22Rv1 (cell line): ENCODE measurements around the gene CACNA2D2.

ENCODE experiments used
- H3K27ac ChIP-seq: fragments of 450-650 bp; 2 replicates; pipeline ENCODE4 v1.5.1; 2017
- ZFX ChIP-seq: fragments of 450-650 bp; IDR thresholded peaks from 2 replicates; pipeline ENCODE4 v1.6.1; 2017; ENCODE audit warnings: antibody characterized with exemption, borderline replicate concordance
- TF ChIP-seq, protein P1 (sequence below): fragments of 450-650 bp; IDR thresholded peaks from 2 replicates; pipeline ENCODE4 v1.5.1; 2017; ENCODE audit warnings: mild to moderate bottlenecking

CACNA2D2 gene

DNA sequence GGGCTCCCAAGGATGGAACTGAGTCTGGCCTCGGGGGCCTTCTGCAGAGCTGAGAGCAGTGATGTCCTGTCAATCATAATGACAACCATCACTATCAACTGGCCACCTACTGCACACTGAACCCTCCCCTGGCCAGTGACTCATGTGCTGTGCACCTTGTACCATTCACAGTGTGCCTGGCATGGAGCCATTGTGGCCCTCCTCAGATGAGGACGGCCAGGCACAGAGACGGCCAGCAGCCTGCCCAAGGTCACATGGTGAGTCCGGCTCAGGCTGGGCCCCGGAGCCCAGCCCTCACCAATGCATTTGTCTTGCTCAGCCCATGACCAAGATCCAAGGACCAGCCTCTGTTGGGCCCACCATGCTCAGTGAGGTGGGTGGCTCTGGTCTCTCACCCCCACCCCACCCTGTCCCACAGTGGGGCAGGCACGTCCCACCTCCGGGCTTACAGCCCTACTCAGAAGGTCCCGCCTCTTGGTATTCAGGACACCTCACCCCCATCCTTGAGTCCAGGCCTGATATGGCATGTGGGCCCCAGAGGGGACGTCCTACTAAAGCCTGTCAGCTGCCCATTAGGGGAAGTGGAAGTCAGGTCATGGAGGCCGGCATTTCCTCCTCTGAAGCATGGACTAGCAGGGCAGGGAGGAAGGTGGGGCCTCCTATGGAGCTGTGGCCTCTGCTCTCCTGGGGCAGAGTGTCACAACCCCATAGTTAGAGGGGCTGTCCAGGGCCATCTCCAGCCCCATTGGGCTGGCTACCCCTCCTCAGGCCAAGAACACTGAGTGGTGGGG, 108.2 kb downstream of the CACNA2D2 start:
- TF ChIP-seq ZFX, result no peak
- TF ChIP-seq, protein P1, sequence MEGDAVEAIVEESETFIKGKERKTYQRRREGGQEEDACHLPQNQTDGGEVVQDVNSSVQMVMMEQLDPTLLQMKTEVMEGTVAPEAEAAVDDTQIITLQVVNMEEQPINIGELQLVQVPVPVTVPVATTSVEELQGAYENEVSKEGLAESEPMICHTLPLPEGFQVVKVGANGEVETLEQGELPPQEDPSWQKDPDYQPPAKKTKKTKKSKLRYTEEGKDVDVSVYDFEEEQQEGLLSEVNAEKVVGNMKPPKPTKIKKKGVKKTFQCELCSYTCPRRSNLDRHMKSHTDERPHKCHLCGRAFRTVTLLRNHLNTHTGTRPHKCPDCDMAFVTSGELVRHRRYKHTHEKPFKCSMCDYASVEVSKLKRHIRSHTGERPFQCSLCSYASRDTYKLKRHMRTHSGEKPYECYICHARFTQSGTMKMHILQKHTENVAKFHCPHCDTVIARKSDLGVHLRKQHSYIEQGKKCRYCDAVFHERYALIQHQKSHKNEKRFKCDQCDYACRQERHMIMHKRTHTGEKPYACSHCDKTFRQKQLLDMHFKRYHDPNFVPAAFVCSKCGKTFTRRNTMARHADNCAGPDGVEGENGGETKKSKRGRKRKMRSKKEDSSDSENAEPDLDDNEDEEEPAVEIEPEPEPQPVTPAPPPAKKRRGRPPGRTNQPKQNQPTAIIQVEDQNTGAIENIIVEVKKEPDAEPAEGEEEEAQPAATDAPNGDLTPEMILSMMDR, result no peak
- no peak overlapping the region for H3K27ac ChIP-seq

GRCh38 chr3:50393061-50393460, 110.4 kb downstream of the CACNA2D2 start:
- H3K27ac ChIP-seq, result no peak overlapping the region
- no peak for TF ChIP-seq ZFX
- TF ChIP-seq, protein P1, result no peak

GRCh38 chr3:50392101-50392715, 111.2 kb downstream of the CACNA2D2 start:
- H3K27ac ChIP-seq, result no peak overlapping the region
- TF ChIP-seq, protein P1, result no peak
- no peak for TF ChIP-seq ZFX

GRCh38 chr3:50390508-50391224, 112.8 kb downstream of the CACNA2D2 start:
- no peak for TF ChIP-seq ZFX
- TF ChIP-seq, protein P1, result no peak
- no peak overlapping the region for H3K27ac ChIP-seq

DNA sequence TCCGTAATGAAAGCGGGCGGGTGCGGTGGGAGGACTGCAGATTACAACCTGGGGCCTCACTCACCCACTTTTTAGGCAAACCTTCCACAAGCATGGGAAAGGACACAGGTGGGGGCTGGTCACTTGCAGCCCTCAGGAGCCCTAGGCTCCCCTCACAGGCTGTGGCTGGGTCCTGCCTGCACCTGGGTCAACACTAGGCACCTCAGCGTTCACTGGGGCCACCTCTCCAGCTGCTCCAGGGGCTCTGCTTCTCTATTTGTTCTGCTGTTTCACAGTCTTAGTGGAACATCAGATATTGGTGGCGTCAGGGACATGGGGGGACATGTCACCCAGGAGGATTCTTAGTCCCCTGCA, 114.0 kb downstream of the CACNA2D2 start:
- TF ChIP-seq, protein P1, result no peak
- no peak for TF ChIP-seq ZFX
- no peak overlapping the region for H3K27ac ChIP-seq

GRCh38 chr3:50388720-50389413, 114.6 kb downstream of the CACNA2D2 start:
- TF ChIP-seq, protein P1, result 0 out of 2 replicates have a peak, but pooled peaks have one; percentile 5
- no peak for TF ChIP-seq ZFX
- no peak overlapping the region for H3K27ac ChIP-seq
